Fibroblast of villous mesenchyme (primary cell): ENCODE results near the gene SLC9A5. TPM values are rescaled to one million over a fixed set of nuclear protein-coding genes. Genes with fewer than 3 reads are reported as not detected.
A peak's percentile ranks its signal among the peaks of the same experiment; 100 is the strongest.

Source experiments
- DNase-seq: peaks from one replicate; pipeline ENCODE4 v3.0.0-alpha.2; 2010; ENCODE audit warnings: low read depth
- H3K4me3 ChIP-seq: 2 replicates; pipeline ENCODE4 v1.5.1; 2011; ENCODE audit warnings: low read depth, mild to moderate bottlenecking, low read length
- total RNA-seq: library from RNA; depleted of rRNA; stranded (reverse); fragments of >200 nt; gene quantifications from 2 replicates; pipeline ENCODE4 v1.2.3, GENCODE V29; 2012
- TF ChIP-seq, protein P1 (sequence below): IDR thresholded peaks from 2 replicates; pipeline ENCODE4 v1.5.1; 2012; ENCODE audit warnings: low read depth, mild to moderate bottlenecking, low read length; ENCODE audit not compliant: insufficient read depth

The SLC9A5 gene
- total RNA-seq, 1 donor, result 2.2 TPM

- DNase-seq, result peak; percentile 91
- TF ChIP-seq, protein P1, sequence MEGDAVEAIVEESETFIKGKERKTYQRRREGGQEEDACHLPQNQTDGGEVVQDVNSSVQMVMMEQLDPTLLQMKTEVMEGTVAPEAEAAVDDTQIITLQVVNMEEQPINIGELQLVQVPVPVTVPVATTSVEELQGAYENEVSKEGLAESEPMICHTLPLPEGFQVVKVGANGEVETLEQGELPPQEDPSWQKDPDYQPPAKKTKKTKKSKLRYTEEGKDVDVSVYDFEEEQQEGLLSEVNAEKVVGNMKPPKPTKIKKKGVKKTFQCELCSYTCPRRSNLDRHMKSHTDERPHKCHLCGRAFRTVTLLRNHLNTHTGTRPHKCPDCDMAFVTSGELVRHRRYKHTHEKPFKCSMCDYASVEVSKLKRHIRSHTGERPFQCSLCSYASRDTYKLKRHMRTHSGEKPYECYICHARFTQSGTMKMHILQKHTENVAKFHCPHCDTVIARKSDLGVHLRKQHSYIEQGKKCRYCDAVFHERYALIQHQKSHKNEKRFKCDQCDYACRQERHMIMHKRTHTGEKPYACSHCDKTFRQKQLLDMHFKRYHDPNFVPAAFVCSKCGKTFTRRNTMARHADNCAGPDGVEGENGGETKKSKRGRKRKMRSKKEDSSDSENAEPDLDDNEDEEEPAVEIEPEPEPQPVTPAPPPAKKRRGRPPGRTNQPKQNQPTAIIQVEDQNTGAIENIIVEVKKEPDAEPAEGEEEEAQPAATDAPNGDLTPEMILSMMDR, result no peak
- no peak overlapping the region for H3K4me3 ChIP-seq
Measured at GRCh38 chr16:67241008-67241900, 7.5 kb upstream of the SLC9A5 start.

DNA sequence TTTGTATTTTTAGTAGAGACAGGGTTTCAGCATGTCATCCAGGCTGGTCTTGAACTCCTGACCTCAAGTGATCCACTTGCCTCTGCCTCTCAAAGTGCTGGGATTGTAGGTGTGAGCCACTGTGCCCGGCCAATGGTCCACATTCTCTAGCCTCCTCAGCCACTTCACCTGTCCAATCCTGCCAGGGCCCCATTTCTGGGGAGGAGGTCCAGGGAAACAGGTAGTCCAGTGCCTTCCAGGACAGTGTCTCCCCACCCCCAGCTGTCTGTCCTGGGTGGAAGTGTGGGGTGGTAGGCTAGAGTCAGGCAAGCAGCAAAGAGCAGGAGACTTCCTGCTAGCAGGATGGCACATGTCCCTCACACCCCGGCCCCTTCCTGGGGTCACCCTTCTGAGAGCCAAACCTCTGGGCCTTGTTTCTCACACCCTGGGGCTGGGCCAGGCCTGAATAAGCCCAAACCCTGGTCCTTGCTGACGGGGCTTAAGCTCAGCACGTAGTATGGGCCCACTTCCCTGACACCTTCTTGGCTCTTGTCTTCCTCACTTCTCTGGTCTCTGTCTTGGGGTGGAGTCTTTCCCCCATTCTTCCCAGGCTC is 6.5 kb upstream of the SLC9A5 start:
- H3K4me3 ChIP-seq, result no peak overlapping the region
- TF ChIP-seq, protein P1, result no peak
- no peak for DNase-seq

GRCh38 chr16:67243481-67243880 is 5.3 kb upstream of the SLC9A5 start:
- no peak overlapping the region for H3K4me3 ChIP-seq
- DNase-seq, result no peak
- TF ChIP-seq, protein P1, result no peak

DNA sequence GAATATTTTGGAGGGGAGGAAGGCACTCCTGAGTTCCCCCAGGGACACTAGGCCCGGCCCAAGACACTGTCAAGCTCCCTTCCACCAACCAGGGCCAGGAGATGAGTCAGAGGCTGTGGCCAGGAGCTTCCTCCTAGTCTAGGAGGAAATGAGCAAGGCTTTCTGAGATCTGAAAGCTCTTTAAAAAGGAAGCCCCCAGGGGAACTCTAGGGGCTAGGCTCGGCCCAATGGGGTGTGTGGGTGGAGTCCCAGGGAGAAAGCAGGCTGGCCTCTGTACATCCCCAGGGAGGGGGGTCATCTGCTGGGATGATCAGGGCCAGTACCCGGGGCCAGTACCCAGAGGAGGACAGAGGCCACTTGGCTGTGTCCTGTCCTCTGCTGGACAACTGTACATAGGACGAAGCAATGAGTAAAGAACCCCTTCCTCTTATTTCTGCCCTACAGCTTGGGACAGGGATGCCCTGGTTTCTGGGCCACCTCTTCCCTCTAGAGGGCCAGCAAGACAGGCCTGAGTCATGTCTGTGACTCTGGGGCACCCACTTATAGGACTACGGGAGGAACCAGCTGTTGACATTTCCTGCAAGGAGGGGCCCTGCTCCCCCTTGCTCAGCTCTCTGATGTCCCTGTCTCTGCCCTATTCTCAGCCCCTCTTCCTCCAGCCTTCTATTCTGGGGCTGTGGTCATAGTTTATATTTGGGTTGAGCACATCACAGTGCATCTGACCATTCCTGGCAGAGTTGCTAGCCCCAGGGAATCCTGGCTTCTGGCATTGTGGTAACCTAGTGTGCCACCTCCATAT is 4.2 kb upstream of the SLC9A5 start:
- TF ChIP-seq, protein P1, result no peak
- H3K4me3 ChIP-seq, result peak overlapping the region; percentile 82
- DNase-seq, result peak; percentile 85

DNA sequence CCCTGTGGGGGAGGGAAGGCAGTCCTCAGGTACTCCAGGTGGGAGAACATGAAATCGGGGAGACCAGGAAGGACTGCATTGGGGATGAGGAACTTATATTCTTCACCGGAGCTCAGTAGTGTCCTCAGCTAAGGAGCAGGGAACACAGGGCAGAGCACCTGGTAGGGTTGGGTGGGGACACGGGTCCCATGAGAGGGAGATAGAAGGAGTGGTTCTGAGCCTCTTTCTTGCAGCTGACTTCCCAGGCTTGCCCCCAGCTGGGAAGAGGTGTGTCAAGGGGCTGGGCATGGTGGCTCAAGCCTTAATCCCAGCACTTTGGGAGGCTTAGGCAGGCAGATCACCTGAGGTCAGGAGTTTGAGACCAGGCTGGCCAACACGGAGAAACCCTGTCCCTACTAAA is 3.6 kb upstream of the SLC9A5 start:
- H3K4me3 ChIP-seq, result peak overlapping the region; percentile 82
- TF ChIP-seq, protein P1, result no peak

GRCh38 chr16:67245674-67246080 is 3.1 kb upstream of the SLC9A5 start:
- H3K4me3 ChIP-seq, result peak overlapping the region; percentile 82
- TF ChIP-seq, protein P1, result no peak
- DNase-seq, result no peak

More for the DNA sequence above, 3.6 kb upstream of the SLC9A5 start:
- DNase-seq, result no peak
